LNCAP (cell line): Measurements from ENCODE around the gene ZNF33B.

ENCODE experiments used
- TF ChIP-seq, protein P1 (sequence below): fragments of 450-650 bp; IDR thresholded peaks from 2 replicates; pipeline ENCODE4 v1.5.1; 2017; ENCODE audit warnings: mild to moderate bottlenecking

ZNF33B gene

DNA sequence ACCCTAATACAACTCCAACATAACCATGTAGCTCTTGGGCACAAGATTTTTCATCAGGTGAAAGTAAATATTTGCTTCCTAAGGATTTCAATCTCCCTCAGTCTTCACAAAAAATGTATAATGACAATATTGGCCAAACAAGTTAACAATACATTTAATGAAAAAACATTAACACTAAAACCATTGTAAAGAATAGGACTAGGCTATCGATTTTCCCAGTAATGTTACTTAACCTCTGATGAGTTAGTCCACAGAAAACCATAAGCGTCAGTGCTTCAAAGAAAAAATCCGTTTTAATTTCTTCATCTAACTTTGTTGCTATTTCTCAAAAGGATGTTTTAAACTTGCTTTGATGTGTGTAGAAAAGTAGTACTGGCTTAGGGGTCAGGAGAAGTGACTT, 1.2 kb downstream of the ZNF33B start:
- TF ChIP-seq, protein P1, sequence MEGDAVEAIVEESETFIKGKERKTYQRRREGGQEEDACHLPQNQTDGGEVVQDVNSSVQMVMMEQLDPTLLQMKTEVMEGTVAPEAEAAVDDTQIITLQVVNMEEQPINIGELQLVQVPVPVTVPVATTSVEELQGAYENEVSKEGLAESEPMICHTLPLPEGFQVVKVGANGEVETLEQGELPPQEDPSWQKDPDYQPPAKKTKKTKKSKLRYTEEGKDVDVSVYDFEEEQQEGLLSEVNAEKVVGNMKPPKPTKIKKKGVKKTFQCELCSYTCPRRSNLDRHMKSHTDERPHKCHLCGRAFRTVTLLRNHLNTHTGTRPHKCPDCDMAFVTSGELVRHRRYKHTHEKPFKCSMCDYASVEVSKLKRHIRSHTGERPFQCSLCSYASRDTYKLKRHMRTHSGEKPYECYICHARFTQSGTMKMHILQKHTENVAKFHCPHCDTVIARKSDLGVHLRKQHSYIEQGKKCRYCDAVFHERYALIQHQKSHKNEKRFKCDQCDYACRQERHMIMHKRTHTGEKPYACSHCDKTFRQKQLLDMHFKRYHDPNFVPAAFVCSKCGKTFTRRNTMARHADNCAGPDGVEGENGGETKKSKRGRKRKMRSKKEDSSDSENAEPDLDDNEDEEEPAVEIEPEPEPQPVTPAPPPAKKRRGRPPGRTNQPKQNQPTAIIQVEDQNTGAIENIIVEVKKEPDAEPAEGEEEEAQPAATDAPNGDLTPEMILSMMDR = no peak

GRCh38 chr10:42635098-42635497, 3.3 kb downstream of the ZNF33B start:
- TF ChIP-seq, protein P1 = no peak

- TF ChIP-seq, protein P1 = no peak
Measured at GRCh38 chr10:42632564-42632963, 5.8 kb downstream of the ZNF33B start.

DNA sequence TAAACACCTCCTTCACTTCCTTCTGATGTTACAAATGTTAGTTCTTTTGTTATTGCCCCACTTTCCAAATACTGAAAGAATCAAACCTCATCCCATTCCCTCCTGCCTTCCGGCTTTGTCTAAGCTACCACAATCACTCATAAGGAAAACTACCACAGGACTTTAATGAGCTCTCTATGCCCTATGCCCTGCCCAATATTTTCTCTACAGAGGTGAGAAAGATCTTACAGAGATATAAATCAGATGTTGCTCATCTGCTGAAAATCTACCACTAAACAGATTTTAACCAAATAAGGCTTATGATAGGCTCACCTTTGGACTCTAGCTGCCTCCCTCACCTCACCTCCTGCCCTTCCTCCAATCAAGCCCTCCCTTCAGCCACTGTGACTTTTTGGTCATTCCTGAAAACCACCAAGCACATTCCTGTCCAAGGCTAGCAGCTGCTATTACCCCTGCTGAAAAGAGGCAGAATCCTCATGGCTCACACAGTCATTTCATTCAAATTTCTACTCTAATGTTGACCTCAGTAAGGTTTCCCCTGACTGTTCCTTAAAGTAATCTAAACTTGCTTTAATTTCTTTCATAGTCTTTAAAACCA, 7.7 kb downstream of the ZNF33B start:
- TF ChIP-seq, protein P1 = no peak

- TF ChIP-seq, protein P1 = no peak
Measured at GRCh38 chr10:42623929-42624328, 14.4 kb downstream of the ZNF33B start.

DNA sequence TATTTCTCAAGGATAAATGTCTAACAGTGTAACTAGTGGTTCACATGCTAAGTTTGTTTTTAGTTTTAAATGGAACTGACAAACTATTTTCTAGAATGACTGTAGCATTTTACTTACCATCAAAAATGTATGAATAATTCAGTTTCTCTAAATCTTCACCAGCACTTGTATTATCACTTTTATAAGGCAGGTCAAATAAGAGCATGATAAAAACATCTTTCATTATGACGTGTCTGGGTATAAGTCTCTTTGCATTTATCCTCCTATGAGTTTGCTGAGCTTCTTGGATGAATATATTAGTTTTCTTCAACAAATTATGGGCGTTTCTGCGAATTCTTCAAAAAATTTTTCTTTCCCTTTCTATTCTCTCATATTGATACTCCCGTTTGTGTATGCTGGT, 19.9 kb downstream of the ZNF33B start:
- TF ChIP-seq, protein P1 = no peak

DNA sequence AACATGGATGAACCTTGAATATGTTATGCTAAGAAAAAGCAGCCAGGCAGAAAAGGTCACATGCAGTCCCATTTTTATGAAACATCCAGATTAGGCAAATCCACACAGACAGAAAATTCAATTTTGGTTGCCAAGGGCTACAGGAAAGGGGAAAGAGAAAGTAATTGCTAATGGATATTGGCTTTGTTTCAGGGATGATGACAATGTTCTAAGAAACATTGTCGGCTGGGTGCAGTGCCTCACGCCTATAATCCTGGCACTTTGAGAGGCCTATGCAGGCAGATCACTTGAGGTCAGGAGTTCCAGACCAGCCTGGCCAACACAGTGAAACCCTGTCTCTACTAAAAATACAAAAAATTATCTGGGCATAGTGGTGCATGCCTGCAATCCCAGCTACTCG, 23.0 kb downstream of the ZNF33B start:
- TF ChIP-seq, protein P1 = no peak

DNA sequence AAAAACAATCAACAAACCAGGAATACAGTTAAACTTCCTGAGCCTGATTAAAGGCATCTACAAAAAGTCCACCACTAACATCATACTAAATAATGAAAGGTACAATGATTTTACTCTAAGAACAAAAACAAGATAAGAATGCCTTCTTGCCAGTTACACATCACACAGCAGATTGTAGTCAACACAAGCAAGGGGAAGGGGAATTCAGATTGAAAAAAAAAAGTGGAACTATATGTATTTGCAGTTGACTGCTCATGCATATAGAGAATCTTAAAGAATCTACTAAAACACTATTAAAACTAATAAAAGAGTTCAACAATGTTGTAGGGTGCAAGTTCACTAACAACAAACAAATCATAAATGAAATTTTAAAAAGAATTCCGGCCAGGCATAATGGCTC, 28.5 kb downstream of the ZNF33B start:
- TF ChIP-seq, protein P1 = no peak
